SK-N-SH (cell line): ENCODE measurements around the gene DHDH. TPM values are rescaled to one million over a fixed set of nuclear protein-coding genes. Genes with fewer than 3 reads are reported as not detected.

Experiments
- CTCF ChIA-PET: fragments of 300-600, 350-600 bp; formaldehyde crosslinking; extraction: SDS; loops from one replicate; lab custom pipeline; 2021; lab: Yijun Ruan, JAX
- POLR2A ChIA-PET: fragments of 350-600 bp; sonication (Branson Sonifier 250); formaldehyde crosslinking; extraction: SDS; loops from one replicate; lab custom pipeline; 2020; ENCODE audit warnings: antibody characterized with exemption, inconsistent platforms; lab: Yijun Ruan, JAX
- DNase-seq: peaks from one replicate; pipeline ENCODE4 v3.0.0; 2012
- H2AFZ ChIP-seq: fragments of 200-600 bp; sonication (generic); 2 replicates; pipeline ENCODE4 v1.8.1; 2016; ENCODE audit warnings: antibody characterized with exemption, mild to moderate bottlenecking, low read depth
- H3F3A ChIP-seq: fragments of 200-600 bp; sonication (generic); replicated peaks from 2 replicates; pipeline ENCODE3; 2016; ENCODE audit warnings: antibody characterized with exemption, mild to moderate bottlenecking; ENCODE audit not compliant: insufficient read depth
- H3K27ac ChIP-seq, 2 experiments: fragments of 200-500 bp in 1 of 2; fragments of 200-600 bp in 1 of 2; sonication (Bioruptor generic) in 1 of 2; sonication (generic), shearing (Covaris generic) in 1 of 2; 2 replicates each; pipeline versions ENCODE4 v1.5.1 to v1.6.1; 2014 to 2016; ENCODE audit warnings: low read depth in 2 of 2, inconsistent platforms in 1 of 2, low read length in 1 of 2, mild to moderate bottlenecking in 1 of 2, mixed read lengths in 1 of 2
- H3K27me3 ChIP-seq: fragments of 200-600 bp; sonication (generic), shearing (Covaris generic); 2 replicates; pipeline ENCODE4 v1.6.1; 2016; ENCODE audit warnings: mixed run types; ENCODE audit not compliant: insufficient read depth
- H3K36me3 ChIP-seq, 2 experiments: fragments of 200-500 bp in 1 of 2; fragments of 200-600 bp in 1 of 2; sonication (Bioruptor generic) in 1 of 2; sonication (generic) in 1 of 2; replicated peaks in 1 of 2; 2 replicates each; pipeline versions ENCODE3 to v1.5.1; 2014 to 2016; ENCODE audit warnings: low read length in 1 of 2, mild to moderate bottlenecking in 1 of 2; ENCODE audit not compliant: insufficient read depth in 2 of 2, control insufficient read depth in 1 of 2
- H3K4me1 ChIP-seq, 2 experiments: fragments of 200-500 bp in 1 of 2; fragments of 200-600 bp in 1 of 2; sonication (Bioruptor generic) in 1 of 2; sonication (generic), shearing (Covaris generic) in 1 of 2; 2 replicates each; pipeline versions ENCODE4 v1.5.1 to v1.6.1; 2014 to 2016; ENCODE audit warnings: low read depth in 1 of 2, low read length in 1 of 2, mixed run types in 1 of 2; ENCODE audit not compliant: insufficient read depth in 2 of 2, control insufficient read depth in 1 of 2
- H3K4me2 ChIP-seq: fragments of 200-600 bp; sonication (generic), shearing (Covaris generic); 2 replicates; pipeline ENCODE4 v1.6.1; 2017; ENCODE audit warnings: mixed run types
- H3K4me3 ChIP-seq, 2 experiments: fragments of 200-500 bp in 1 of 2; fragments of 200-600 bp in 1 of 2; sonication (Bioruptor generic) in 1 of 2; sonication (generic), shearing (Covaris generic) in 1 of 2; 2 replicates each; pipeline versions ENCODE4 v1.5.1 to v1.8.1; 2014 to 2016; ENCODE audit warnings: low read depth in 2 of 2, inconsistent platforms in 1 of 2, low read length in 1 of 2, mild to moderate bottlenecking in 1 of 2, mixed read lengths in 1 of 2, moderate library complexity in 1 of 2
- H3K79me2 ChIP-seq: fragments of 200-600 bp; sonication (generic); 2 replicates; pipeline ENCODE4 v1.8.1; 2017; ENCODE audit warnings: mild to moderate bottlenecking; ENCODE audit not compliant: insufficient read depth
- H3K9ac ChIP-seq: fragments of 200-600 bp; sonication (generic); 2 replicates; pipeline ENCODE4 v1.6.1; 2017; ENCODE audit warnings: mixed run types
- H3K9me2 ChIP-seq: fragments of 200-600 bp; sonication (generic); 2 replicates; pipeline ENCODE4 v1.6.1; 2017; ENCODE audit warnings: mixed run types
- H3K9me3 ChIP-seq: fragments of 200-600 bp; sonication (generic); 2 replicates; pipeline ENCODE4 v1.6.1; 2017; ENCODE audit warnings: mixed run types, mild to moderate bottlenecking, moderate library complexity
- H4K20me1 ChIP-seq: fragments of 200-600 bp; sonication (generic); 2 replicates; pipeline ENCODE4 v1.6.1; 2017; ENCODE audit warnings: mild to moderate bottlenecking, mixed run types; ENCODE audit not compliant: insufficient read depth
- GABPA ChIP-seq: IDR thresholded peaks from 2 replicates; pipeline ENCODE4 v1.4.0; 2012; ENCODE audit warnings: low read depth, mild to moderate bottlenecking
- JUND ChIP-seq: IDR thresholded peaks from 2 replicates; pipeline ENCODE4 v1.4.0; 2012
- MEF2A ChIP-seq: IDR thresholded peaks from 2 replicates; pipeline ENCODE4 v1.4.0; 2012; ENCODE audit warnings: low read depth, borderline replicate concordance
- MXI1 ChIP-seq: IDR thresholded peaks from 2 replicates; pipeline ENCODE4 v1.6.1; 2012; ENCODE audit warnings: mild to moderate bottlenecking, low read depth, low read length, improper control_type of control experiment
- NFIC ChIP-seq: IDR thresholded peaks from 2 replicates; pipeline ENCODE4 v1.4.0; 2012; ENCODE audit warnings: borderline replicate concordance
- RAD21 ChIP-seq: IDR thresholded peaks from 2 replicates; pipeline ENCODE4 v1.6.1; 2012; ENCODE audit warnings: mild to moderate bottlenecking, low read length
- RCOR1 ChIP-seq: fragments of 150-350 bp; IDR thresholded peaks from 2 replicates; pipeline ENCODE4 v1.6.1; 2017; ENCODE audit warnings: antibody characterized with exemption, low read length
- REST ChIP-seq: IDR thresholded peaks from 2 replicates; pipeline ENCODE4 v1.6.1; 2012; ENCODE audit warnings: mild to moderate bottlenecking, low read depth, low read length, moderate library complexity
- RXRA ChIP-seq: IDR thresholded peaks from 2 replicates; pipeline ENCODE4 v1.4.0; 2012; ENCODE audit warnings: low read depth, mild to moderate bottlenecking, borderline replicate concordance
- WGBS: methylation state at CpG from one replicate; pipeline ENCODE4 v1.1.6; 2017; ENCODE audit warnings: low lambda C conversion rate; 5-methylcytosine and 5-hydroxymethylcytosine counted together
- polyA plus RNA-seq, 3 experiments: library from polyadenylated mRNA; depleted of rRNA; stranded (reverse); fragments of >200 nt; gene quantifications; 2 replicates each; pipeline ENCODE4 v1.2.3, GENCODE V29; 2012
- TF ChIP-seq, protein P1 (sequence below): fragments of 200-600 bp; sonication (generic); IDR thresholded peaks from 2 replicates; pipeline ENCODE4 v1.6.1; 2017; ENCODE audit warnings: antibody characterized with exemption, mild to moderate bottlenecking, moderate library complexity
- TF ChIP-seq, protein P2 (sequence below): IDR thresholded peaks from 2 replicates; pipeline ENCODE4 v1.4.0; 2012; ENCODE audit warnings: low read depth, borderline replicate concordance
- TF ChIP-seq, protein P3 (sequence below): fragments of 150-350 bp; IDR thresholded peaks from 2 replicates; pipeline ENCODE4 v1.6.1; 2017; ENCODE audit warnings: antibody characterized with exemption, low read length, low read depth, borderline replicate concordance

The DHDH gene
- polyA plus RNA-seq, 1 of the 3 experiments (the other 2 are of a cell fraction) = 0.72 TPM

DNA sequence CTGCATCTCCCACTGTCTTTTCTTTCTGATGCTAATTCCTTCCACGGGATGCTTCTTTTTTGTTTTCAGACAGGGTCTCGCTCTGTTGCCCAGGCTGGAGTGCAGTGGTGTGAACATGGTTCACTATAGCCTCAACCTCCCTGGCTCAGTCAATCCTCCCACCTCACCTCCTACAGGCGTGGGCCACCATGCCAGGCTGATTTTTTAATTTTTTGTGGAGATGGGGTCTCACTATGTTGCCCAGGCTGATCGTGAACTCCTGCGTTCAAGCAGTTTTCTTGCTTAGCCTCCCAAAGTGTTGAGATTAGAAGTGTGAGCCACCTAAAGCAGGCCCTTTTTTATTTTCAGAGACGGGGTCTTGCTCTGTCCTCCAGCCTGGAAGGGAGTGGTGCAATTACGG is 54.8 kb downstream of the DHDH start (continued):
- TF ChIP-seq REST (no peak), MEF2A (no peak), GABPA (no peak), RCOR1 (no peak), MXI1 (no peak), JUND (no peak), RXRA (no peak)
- TF ChIP-seq, protein P1, sequence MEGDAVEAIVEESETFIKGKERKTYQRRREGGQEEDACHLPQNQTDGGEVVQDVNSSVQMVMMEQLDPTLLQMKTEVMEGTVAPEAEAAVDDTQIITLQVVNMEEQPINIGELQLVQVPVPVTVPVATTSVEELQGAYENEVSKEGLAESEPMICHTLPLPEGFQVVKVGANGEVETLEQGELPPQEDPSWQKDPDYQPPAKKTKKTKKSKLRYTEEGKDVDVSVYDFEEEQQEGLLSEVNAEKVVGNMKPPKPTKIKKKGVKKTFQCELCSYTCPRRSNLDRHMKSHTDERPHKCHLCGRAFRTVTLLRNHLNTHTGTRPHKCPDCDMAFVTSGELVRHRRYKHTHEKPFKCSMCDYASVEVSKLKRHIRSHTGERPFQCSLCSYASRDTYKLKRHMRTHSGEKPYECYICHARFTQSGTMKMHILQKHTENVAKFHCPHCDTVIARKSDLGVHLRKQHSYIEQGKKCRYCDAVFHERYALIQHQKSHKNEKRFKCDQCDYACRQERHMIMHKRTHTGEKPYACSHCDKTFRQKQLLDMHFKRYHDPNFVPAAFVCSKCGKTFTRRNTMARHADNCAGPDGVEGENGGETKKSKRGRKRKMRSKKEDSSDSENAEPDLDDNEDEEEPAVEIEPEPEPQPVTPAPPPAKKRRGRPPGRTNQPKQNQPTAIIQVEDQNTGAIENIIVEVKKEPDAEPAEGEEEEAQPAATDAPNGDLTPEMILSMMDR = no peak
- TF ChIP-seq, protein P2, sequence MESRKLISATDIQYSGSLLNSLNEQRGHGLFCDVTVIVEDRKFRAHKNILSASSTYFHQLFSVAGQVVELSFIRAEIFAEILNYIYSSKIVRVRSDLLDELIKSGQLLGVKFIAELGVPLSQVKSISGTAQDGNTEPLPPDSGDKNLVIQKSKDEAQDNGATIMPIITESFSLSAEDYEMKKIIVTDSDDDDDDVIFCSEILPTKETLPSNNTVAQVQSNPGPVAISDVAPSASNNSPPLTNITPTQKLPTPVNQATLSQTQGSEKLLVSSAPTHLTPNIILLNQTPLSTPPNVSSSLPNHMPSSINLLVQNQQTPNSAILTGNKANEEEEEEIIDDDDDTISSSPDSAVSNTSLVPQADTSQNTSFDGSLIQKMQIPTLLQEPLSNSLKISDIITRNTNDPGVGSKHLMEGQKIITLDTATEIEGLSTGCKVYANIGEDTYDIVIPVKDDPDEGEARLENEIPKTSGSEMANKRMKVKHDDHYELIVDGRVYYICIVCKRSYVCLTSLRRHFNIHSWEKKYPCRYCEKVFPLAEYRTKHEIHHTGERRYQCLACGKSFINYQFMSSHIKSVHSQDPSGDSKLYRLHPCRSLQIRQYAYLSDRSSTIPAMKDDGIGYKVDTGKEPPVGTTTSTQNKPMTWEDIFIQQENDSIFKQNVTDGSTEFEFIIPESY = no peak
- TF ChIP-seq, protein P3, sequence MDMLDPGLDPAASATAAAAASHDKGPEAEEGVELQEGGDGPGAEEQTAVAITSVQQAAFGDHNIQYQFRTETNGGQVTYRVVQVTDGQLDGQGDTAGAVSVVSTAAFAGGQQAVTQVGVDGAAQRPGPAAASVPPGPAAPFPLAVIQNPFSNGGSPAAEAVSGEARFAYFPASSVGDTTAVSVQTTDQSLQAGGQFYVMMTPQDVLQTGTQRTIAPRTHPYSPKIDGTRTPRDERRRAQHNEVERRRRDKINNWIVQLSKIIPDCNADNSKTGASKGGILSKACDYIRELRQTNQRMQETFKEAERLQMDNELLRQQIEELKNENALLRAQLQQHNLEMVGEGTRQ = no peak

DNA sequence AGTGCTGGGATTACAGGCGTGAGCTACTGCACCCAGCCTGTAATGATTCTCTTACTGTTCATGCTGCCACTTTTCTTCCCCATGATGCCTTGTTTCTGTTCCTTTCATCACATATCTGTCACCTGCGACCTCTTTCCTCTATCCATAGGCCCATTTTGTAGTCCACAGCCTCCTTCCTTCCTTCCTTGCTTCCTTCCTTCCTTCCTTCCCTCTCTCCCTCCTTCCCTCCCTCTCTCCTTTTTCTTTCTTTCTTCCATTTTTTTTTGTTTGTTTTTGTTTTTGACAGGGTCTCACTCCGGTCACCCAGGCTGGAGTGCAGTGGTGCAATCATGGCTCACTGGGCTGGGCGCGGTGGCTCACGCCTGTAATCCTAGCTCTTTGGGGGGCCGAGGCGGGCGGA is 55.4 kb downstream of the DHDH start:
- peaks cover 5 to 30% of the 10 kb centered on the region in 2 experiments for H3K36me3 ChIP-seq
- H3K4me3 ChIP-seq = no peak overlapping the region
- peaks cover 42% of the 10 kb centered on the region for H3K79me2 ChIP-seq
- no peak for DNase-seq
- ChIA-PET CTCF (interaction anchor here (6.2 kb wide), 1 partner anchor 17 kb away, joined by 54 read pairs; no protein-coding TSS in a partner anchor), POLR2A (no interaction called here)
- no peak overlapping the region for H3K27ac ChIP-seq
- no peaks in the 10 kb centered on the region for H3K9me3 ChIP-seq
- no peaks in the 10 kb centered on the region for H3K9me2 ChIP-seq
- H3K4me2 ChIP-seq = no peak overlapping the region
- no peak overlapping the region for H2AFZ ChIP-seq
- WGBS = 94% methylated on average over 9 of the region's 9 CpGs
- no peaks in the 10 kb centered on the region for H3K27me3 ChIP-seq
- H3F3A ChIP-seq = peaks cover 6% of the 10 kb centered on the region
- no peaks in the 10 kb centered on the region for H4K20me1 ChIP-seq
- no peak overlapping the region for H3K9ac ChIP-seq
- peaks cover 0 to 7% of the 10 kb centered on the region in 2 experiments; a peak in 1 of 4 replicates for H3K4me1 ChIP-seq
- TF ChIP-seq NFIC (no peak), RAD21 (no peak)
